CD4-positive, alpha-beta T cell treated with Interleukin-17A for 4 hours (primary cell): Measurements from ENCODE around the gene GPR135.
A peak's percentile ranks its signal among the peaks of the same experiment; 100 is the strongest.
"Not testable (repeated sequence)": the region's sequence is repeated elsewhere in the genome, so short reads cannot be mapped to it uniquely, and the experiment has no call there.

Experiments used
- DNase-seq: peaks from one replicate; pipeline ENCODE4 v3.0.0-alpha.2; 2020; ENCODE audit warnings: mixed read lengths

The GPR135 gene

GRCh38 chr14:59474172-59474571 lies 9.0 kb upstream of the GPR135 start:
- DNase-seq: no peak

- peak; percentile 64 for DNase-seq
These were observed 479 bp downstream of the GPR135 start for GRCh38 chr14:59464486-59465315.

- DNase-seq: peak; percentile 39
These were observed 1.2 kb downstream of the GPR135 start for GRCh38 chr14:59463787-59464485.

GRCh38 chr14:59461891-59462290 lies 3.3 kb downstream of the GPR135 start:
- DNase-seq: no peak

- DNase-seq: no peak
These were observed 4.8 kb downstream of the GPR135 start for GRCh38 chr14:59460378-59460777.

GRCh38 chr14:59458486-59458885 lies 6.7 kb downstream of the GPR135 start:
- DNase-seq: no peak

- DNase-seq: no peak
These were observed 9.8 kb downstream of the GPR135 start for GRCh38 chr14:59455411-59455810.

- DNase-seq: no peak
These were observed 11.0 kb downstream of the GPR135 start for GRCh38 chr14:59454139-59454538.

- no peak for DNase-seq
These were observed 13.3 kb downstream of the GPR135 start for GRCh38 chr14:59451849-59452248.

- no peak for DNase-seq
These were observed 14.5 kb downstream of the GPR135 start for GRCh38 chr14:59450716-59451115.

GRCh38 chr14:59448673-59449072 lies 16.5 kb downstream of the GPR135 start:
- DNase-seq: not testable (repeated sequence)

- no peak for DNase-seq
These were observed 25.8 kb downstream of the GPR135 start for GRCh38 chr14:59439256-59439965.

GRCh38 chr14:59438195-59438647 lies 27.0 kb downstream of the GPR135 start:
- DNase-seq: no peak

- no peak for DNase-seq
These were observed 29.2 kb downstream of the GPR135 start for GRCh38 chr14:59435987-59436386.

GRCh38 chr14:59435101-59435500 lies 30.1 kb downstream of the GPR135 start:
- no peak for DNase-seq

GRCh38 chr14:59429790-59430189 lies 35.4 kb downstream of the GPR135 start:
- no peak for DNase-seq

- no peak for DNase-seq
These were observed 36.6 kb downstream of the GPR135 start for GRCh38 chr14:59428581-59429012.

- no peak for DNase-seq
These were observed 37.3 kb downstream of the GPR135 start for GRCh38 chr14:59427653-59428580.

GRCh38 chr14:59425322-59425935 lies 39.8 kb downstream of the GPR135 start:
- no peak for DNase-seq

- DNase-seq: no peak
These were observed 40.7 kb downstream of the GPR135 start for GRCh38 chr14:59424341-59425071.
